HG03342 (cell line): ENCODE results near the gene CDKN1C.
"Not testable (repeated sequence)": the region's sequence is repeated elsewhere in the genome, so short reads cannot be mapped to it uniquely, and the experiment has no call there.

Experiments used
- ATAC-seq: cut with Tn5 transposase; IDR thresholded peaks from one replicate; pipeline ENCODE4 v1.9.1; 2021; ENCODE audit warnings: mild to moderate bottlenecking, moderate library complexity; ENCODE audit not compliant: unreplicated experiment

The CDKN1C gene

DNA sequence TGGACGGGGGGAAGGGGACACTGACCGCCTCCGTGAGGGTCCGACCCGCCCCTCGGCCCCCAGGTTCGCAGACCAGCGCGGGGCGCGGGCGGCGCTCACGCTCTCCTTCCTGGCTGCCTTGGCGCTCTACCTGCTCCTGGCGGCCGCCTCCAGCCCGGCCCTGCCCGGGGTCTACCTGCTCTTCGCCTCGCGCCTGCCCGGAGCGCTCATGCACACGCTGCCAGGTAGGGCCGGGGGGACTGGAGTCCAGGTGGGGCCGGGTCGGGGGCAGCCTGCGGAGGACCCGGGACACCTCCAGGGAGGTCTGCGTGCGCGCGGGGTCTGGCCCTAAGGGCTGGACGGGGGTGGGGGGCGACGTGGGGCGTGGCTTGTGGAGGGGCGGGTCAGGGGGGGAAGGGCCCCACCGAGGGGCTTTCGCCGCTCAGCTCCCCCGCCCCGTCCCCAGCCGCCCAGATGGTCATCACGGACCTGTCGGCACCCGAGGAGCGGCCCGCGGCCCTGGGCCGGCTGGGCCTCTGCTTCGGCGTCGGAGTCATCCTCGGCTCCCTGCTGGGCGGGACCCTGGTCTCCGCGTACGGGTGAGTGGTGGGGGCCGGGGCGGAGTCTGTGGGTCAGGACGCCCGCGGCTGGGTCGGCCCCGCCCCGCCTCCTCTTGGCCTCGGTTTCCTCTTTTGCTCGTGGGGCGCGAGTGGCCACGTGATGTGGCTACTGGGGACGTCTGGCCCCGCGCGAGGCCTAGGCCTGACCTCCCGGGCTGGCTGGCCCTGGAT is 23.7 kb upstream of the CDKN1C start:
- ATAC-seq: no peak

GRCh38 chr11:2908130-2908529 is 22.6 kb upstream of the CDKN1C start:
- ATAC-seq: no peak

GRCh38 chr11:2905299-2905698 is 19.7 kb upstream of the CDKN1C start:
- not testable (repeated sequence) for ATAC-seq

DNA sequence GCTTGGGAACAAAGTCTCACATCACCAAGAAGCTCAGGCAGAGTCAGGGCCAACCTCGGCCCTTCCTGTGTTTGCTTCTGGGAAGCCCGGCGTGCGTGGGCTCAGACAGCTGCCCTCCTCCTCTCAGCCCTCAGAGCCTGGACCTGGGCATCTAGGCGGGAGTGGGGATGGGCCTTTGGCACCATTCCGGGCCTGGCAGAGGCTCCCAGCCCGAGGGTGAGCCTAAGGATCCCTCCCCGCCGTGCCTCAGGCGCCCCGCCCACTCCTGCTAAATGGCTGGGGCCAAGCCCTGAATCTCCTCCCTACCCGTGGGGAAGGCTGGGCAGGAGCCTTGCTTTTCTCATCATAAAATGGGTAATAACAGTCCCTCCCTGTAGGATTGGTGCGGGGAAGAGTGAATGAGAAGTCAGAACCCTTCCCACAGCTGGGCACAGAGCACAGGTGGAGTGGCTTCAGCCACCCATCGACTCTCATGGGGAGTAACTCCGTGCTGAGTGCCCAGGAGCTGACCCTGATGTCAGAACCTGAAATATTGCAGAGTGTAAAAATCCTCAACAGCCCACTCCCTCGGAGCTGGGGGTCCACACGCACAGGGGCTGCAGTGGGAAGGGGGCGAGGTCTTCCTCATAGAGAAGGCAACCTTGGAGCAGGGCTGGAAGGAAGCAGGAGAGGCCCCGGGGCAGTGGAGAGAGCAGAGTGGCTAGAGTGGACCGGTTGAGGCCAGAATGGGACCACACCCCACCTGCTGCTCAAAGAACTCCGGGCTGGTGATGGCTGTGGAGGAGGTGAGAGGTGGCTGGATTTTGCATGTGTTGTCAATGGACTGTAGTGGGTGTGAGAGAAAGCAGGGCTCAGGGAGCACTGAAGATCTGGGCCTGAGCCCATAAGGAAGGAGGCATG is 18.8 kb upstream of the CDKN1C start:
- ATAC-seq: no peak

DNA sequence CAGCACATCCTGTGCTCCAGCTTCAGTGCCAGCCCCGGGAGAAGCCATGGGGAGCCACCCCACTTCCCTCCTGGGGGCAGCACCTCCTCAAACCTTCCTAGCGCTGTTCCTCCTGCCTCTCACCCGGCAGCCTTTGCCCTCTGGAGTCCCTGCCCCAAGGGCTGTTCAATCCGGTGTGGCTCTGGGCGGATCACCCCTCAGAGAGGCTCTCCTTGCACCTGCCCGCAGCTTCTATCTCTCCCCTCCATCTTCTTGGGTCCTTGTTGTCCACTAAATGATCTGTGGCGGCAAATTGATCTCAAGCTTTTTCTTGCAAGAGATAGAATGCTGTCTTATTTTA is 18.1 kb upstream of the CDKN1C start:
- ATAC-seq: no peak

DNA sequence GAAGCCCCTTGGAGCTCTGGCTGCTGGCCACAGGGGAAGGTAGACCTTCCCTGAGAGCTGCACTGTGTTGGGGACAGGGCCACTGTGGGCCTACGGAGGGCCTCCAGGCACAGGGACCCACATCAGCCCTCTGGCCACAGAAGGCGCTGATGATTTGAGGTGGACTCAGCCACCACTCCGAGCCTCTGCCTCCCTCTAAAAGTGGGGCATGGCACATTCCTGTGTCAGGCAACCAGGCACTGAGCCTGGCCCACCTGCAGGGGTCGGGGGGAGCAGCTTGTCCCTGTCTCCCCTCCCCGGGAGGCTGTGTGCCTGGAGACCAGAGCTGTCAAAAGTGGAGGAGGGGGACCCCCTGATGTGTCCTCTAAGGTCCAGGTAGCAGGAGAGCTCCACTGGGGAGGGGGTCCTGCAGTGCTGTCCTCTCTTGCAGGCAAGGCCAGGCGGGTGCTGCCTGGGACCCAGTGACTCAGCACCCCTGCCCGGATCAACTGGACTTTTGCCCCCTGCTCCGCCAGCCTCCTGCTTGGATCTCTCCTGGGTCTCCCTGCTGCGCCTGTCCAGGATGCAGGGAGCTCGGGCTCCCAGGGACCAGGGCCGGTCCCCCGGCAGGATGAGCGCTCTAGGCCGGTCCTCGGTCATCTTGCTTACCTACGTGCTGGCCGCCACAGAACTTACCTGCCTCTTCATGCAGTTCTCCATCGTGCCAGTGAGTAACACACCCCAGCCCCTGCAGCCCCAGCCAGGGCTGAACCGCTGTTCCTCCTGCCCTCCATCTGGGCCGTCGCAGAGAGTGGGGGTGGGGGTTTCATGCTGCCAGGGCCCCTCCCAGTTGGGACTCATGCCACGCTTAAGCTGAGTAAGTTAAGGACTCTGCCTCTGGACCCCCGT is 17.5 kb upstream of the CDKN1C start:
- ATAC-seq: peak; percentile 1

DNA sequence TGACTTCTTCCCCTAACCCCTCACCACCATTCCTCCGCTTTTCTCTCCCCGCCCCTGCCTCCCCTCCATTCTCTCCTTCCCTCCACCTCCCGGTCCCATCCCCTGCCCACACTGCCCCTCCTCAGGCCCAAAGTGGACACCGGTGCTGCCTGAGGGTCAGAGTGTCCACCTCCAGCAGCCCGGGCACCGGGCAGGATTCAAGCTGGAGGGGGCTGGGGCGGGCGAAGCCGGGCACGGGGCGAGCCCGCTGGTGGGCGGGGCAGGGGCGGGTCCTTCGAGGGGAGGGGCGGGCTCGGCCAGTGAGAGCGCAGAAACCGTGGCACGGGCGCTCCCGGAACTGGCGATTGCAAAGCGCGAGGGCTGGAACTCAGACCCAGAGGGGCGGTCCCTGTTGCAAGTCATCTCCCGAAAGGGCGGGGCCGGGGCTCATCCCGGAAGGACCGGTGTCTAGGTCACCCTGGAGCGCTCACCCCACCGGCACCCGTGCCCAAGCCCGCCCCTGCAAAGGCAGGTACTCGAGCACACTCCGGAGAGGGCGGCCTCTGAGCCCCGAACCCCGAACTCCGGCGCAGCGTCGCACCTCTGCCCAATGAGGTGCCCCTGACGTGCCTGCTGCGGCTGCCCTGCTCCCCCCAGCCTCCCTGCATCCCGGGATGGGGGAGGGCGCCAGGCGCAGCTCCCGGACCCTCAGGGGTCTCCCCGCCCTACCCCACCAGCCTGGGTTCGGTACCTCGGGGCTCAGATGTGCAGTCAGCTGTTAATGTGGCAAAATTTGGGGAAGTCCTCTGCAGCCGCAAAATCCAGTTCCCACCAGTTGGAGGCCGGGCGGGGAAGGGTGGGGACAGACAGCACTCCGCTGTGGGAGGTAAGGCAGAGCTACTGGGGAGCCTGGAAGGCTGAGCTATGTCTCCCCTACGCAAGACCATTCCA is 16.5 kb upstream of the CDKN1C start:
- ATAC-seq: peak; percentile 94

GRCh38 chr11:2901196-2901796 is 15.7 kb upstream of the CDKN1C start:
- ATAC-seq: no peak

DNA sequence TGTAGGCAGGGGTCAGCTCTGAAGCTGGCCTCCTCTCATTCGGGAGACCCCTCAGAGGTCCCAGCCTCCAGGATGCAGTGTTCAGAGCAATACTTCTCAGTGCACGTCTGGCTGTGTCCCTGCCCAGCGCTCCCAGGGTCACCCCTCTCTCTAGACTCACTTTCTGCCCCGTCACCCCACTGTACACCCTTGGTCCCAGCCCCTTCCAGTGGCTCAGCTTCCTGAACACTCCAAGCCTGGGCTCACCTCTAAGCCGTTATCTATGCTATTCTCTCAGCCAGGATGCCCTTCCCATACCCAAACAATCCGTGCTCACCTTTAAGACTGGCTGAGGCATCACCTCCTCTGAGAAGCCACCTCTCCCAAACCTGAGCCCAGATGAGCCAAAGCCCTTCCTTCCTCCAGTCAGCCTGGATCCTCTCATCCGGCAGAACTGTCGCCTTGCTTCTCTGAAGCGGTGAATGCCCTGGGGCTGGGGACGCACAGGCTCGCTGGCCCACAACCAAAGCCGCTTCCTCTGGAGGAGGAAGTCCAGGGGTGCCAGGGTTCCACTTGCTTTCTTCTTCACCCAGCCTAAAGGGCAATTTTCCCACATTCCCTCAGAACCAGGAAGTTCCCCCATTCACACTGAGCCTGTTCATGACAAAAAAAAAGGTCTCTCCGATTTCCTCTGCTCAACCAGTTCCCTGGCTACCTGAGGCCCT is 13.7 kb upstream of the CDKN1C start:
- ATAC-seq: no peak

GRCh38 chr11:2898366-2899079 is 12.9 kb upstream of the CDKN1C start:
- ATAC-seq: peak; percentile 30

DNA sequence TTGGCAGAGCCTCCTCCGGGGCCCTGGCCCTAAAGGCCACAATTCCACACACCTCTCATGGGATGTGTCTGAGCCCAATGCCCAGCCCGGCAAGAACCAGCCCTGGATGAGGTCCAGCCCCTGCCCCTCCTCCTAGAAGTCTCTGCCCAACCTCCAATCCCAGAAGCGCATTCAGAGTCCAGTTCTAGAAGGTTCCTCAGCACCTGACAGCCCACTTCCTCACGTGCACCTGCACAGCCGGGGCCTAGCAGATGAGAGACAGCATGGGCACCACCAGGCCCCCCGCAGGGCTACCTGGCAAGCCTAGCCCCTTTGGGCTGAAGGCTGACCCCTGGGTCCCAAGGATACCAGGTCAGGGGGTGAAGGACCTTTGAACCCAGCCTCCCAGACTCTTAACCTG is 11.5 kb upstream of the CDKN1C start:
- no peak for ATAC-seq

GRCh38 chr11:2896047-2896446 is 10.5 kb upstream of the CDKN1C start:
- no peak for ATAC-seq

GRCh38 chr11:2893935-2894334 is 8.4 kb upstream of the CDKN1C start:
- ATAC-seq: no peak

- ATAC-seq: peak; percentile 44
Measured at GRCh38 chr11:2892967-2893528, 7.5 kb upstream of the CDKN1C start.

GRCh38 chr11:2892215-2892966 is 6.8 kb upstream of the CDKN1C start:
- peak; percentile 50 for ATAC-seq

DNA sequence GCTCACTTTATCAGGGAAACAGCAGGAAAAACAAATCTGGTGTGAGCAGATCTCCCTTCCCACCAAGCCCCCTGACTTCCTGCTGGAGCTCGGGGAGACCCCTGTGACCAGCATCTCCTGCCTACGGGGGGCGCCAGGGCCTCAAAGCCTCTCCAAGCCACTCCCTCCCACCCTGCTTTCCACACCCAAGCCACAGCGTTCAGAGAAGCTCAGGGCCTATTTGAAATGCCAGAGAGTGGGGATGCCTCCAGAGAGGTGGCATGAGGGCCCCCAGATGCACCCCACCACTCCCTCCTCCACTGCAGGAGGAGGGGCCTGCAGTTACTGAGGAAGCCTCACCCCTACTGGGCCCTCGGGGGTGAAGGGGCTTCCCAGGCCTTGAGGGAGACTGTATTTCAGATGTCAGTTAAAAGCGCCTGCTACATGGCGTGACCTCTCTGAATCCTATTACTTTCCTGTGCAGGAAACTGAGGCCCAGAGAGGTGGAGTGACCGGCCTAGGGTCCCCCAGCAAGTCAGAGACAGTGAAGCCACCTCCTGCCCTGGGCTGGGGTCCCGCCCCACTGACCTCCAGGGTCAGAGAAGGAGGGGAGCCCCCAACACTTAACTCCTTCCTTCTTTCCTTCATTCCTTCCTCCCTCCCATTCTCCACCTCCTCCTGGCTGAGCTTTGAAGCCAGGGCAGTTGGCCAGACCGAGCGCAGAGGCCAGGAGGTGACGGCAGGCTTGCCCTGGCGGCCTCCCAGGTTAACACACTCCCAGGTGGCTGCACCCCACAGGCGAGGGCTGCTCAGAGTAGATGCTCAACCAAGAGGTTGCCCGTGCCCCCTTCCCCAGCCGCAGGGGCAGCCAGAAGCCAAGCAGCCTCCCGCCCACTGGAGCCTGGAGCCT is 6.0 kb upstream of the CDKN1C start:
- no peak for ATAC-seq
